Measurements from ENCODE around the gene TMEM178B.

The TMEM178B gene

GRCh38 chr7:141263983-141264382 lies 190.1 kb downstream of the TMEM178B start:
- DNase-seq (ENCODE audit: low read depth), result no peak

GRCh38 chr7:141264511-141264910 lies 190.6 kb downstream of the TMEM178B start:
- DNase-seq (ENCODE audit: low read depth), result no peak

GRCh38 chr7:141265668-141266067 lies 191.8 kb downstream of the TMEM178B start:
- no peak for DNase-seq (ENCODE audit: low read depth)

- DNase-seq (ENCODE audit: low read depth), result no peak
Observed at GRCh38 chr7:141268614-141269013, 194.8 kb downstream of the TMEM178B start.

- no peak for DNase-seq (ENCODE audit: low read depth)
Observed at GRCh38 chr7:141271451-141271850, 197.6 kb downstream of the TMEM178B start.

- no peak for DNase-seq (ENCODE audit: low read depth)
Observed at GRCh38 chr7:141272417-141272816, 198.6 kb downstream of the TMEM178B start.

- no peak for DNase-seq (ENCODE audit: low read depth)
Observed at GRCh38 chr7:141275350-141275749, 201.5 kb downstream of the TMEM178B start.

- DNase-seq (ENCODE audit: low read depth), result no peak
Observed at GRCh38 chr7:141276031-141276430, 202.2 kb downstream of the TMEM178B start.

GRCh38 chr7:141280100-141280499 lies 206.2 kb downstream of the TMEM178B start:
- no peak for DNase-seq (ENCODE audit: low read depth)

- no peak for DNase-seq (ENCODE audit: low read depth)
Observed at GRCh38 chr7:141281311-141281710, 207.4 kb downstream of the TMEM178B start.

GRCh38 chr7:141286522-141286921 lies 212.7 kb downstream of the TMEM178B start:
- DNase-seq (ENCODE audit: low read depth), result no peak

GRCh38 chr7:141287936-141288335 lies 214.1 kb downstream of the TMEM178B start:
- no peak for DNase-seq (ENCODE audit: low read depth)

GRCh38 chr7:141288626-141289025 lies 214.8 kb downstream of the TMEM178B start:
- DNase-seq (ENCODE audit: low read depth), result no peak

- DNase-seq (ENCODE audit: low read depth), result no peak
Observed at GRCh38 chr7:141290365-141290764, 216.5 kb downstream of the TMEM178B start.

GRCh38 chr7:141290973-141291372 lies 217.1 kb downstream of the TMEM178B start:
- DNase-seq (ENCODE audit: low read depth), result no peak

GRCh38 chr7:141291541-141291940 lies 217.7 kb downstream of the TMEM178B start:
- DNase-seq (ENCODE audit: low read depth), result no peak

GRCh38 chr7:141294143-141294829 lies 220.4 kb downstream of the TMEM178B start:
- DNase-seq (ENCODE audit: low read depth), result no peak

GRCh38 chr7:141295367-141295895 lies 221.6 kb downstream of the TMEM178B start:
- DNase-seq (ENCODE audit: low read depth), result no peak

- no peak for DNase-seq (ENCODE audit: low read depth)
Observed at GRCh38 chr7:141300816-141301215, 227.0 kb downstream of the TMEM178B start.

- no peak for DNase-seq (ENCODE audit: low read depth)
Observed at GRCh38 chr7:141301544-141301943, 227.7 kb downstream of the TMEM178B start.

- no peak for DNase-seq (ENCODE audit: low read depth)
Observed at GRCh38 chr7:141302617-141303016, 228.8 kb downstream of the TMEM178B start.

GRCh38 chr7:141304291-141304690 lies 230.4 kb downstream of the TMEM178B start:
- no peak for DNase-seq (ENCODE audit: low read depth)

- no peak for DNase-seq (ENCODE audit: low read depth)
Observed at GRCh38 chr7:141306081-141306480, 232.2 kb downstream of the TMEM178B start.

- DNase-seq (ENCODE audit: low read depth), result no peak
Observed at GRCh38 chr7:141312395-141312794, 238.5 kb downstream of the TMEM178B start.

Data from activated gamma-delta T cell treated with anti-CD3 and anti-CD28 coated beads, Interleukin-2, amount 50 U/mL, for 16 hours (primary cell).